HG03520 (cell line): ENCODE data around the gene ERCC2.

Experiments used
- ATAC-seq: cut with Tn5 transposase; IDR thresholded peaks from one replicate; pipeline ENCODE4 v1.9.1; 2021; ENCODE audit warnings: mild to moderate bottlenecking, moderate library complexity; ENCODE audit not compliant: unreplicated experiment

Gene ERCC2

DNA sequence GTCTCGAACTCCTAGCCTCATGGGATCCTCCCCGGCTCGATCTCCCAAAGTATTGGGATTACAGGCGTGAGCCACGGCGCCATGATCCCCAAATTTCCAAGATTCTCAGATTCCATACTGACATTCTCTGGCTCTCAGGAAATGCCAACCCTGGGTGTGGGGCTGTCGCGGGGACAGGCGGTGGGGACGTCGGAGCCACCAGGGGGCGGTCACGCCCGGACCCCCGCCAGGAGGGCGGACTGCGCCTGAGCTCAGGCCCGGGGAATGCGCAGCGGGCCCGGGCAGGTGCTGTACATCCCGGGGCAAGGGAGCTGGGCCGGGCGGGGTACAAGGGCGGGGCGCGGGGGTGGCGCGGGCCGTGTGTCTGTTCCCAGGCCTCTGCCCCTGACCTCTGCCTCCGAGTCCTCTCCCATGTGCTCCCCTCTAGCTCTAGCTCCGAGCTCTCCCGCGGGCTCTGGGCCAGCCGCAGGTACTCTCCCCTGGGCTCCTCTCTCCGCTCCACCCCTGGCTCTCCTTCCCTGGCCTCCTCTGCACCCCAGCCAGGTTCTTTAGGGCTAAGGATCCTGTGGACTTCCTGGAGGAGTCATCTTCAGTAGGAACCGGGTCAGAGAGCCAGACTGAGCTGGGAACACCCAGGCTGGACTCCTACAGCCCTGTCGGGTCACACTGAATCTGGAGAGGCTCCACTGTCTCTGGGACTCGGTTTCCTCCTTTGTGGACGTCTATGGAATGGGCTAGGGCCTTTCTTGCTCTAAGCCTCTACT, 32.1 kb upstream of the ERCC2 start:
- no peak for ATAC-seq

DNA sequence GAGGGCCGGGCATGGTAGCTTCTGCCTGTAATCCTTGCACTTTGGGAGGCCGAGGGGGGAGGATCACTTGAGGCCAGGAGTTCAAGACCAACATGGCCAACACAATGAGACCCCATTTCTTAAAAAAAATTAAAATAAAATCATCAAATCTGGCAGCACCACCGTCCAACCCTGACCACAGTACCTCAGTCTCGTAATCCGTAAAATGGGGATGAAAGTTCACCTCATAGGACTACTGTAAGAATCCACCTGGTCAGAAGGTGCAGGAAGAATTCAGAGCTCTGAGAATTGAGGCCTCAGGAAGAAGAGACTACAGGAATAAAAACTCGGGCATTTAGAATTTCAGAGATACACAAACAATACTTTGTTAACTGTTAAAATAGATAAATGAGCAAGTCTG, 31.4 kb upstream of the ERCC2 start:
- ATAC-seq: no peak

DNA sequence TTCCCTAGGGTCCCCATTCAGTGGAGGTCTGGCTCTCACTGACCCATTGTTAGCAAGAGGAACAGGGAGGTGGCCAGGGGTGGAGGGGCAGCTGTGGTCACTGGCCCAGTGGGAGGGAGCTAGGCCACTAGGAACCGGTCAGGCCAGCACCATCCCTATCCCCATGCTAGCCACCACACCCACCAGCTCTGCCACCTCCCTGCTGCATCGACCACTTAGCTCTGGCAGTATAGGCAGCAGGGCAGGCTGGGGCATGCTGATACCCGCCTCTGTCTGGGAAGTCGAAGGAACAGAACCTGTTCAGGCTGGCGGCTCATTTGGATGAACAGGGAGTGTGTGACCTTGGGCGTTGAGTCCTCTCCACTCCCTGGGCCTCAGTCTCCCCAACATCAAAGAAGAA, 29.8 kb upstream of the ERCC2 start:
- no peak for ATAC-seq

DNA sequence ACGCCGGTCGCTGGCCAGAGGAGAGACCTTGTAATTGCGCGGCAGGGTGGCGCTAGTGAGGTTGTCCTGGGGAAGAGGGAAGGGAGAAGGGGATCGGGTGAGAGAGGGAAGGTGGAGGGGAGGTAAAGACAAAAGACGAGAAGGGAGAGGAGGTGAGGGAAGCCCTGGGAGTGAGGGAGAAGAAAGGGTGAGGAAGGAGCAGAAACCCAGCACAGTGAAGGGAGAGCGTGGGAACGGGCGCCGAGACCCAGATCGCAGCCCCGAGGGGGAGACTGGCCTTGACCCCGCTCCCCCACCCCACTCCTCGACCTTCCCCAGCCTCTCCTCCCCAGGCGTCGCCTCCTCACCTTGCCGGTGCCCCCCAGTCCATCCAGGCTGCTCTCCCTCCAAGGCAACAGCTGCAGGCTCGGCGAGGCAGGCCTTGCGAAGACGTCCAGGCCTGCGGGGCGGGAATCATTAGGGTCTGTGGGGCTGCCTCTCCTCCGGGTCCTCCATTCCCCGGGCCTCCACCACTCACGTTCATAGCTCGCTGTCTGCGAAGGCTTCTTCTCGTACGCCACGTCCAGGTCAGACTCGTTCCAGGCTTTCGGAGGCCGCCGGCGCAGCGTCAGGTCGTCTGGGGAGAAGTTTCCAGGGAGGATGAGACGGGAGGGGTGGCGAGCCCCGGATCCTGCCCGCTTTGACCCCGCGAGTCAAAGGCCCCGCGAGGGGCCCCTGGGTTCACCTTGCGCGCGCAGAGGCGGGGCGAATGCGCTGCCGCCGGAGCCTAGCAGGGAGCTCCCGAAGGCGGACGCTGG, 25.6 kb upstream of the ERCC2 start:
- ATAC-seq: no peak

DNA sequence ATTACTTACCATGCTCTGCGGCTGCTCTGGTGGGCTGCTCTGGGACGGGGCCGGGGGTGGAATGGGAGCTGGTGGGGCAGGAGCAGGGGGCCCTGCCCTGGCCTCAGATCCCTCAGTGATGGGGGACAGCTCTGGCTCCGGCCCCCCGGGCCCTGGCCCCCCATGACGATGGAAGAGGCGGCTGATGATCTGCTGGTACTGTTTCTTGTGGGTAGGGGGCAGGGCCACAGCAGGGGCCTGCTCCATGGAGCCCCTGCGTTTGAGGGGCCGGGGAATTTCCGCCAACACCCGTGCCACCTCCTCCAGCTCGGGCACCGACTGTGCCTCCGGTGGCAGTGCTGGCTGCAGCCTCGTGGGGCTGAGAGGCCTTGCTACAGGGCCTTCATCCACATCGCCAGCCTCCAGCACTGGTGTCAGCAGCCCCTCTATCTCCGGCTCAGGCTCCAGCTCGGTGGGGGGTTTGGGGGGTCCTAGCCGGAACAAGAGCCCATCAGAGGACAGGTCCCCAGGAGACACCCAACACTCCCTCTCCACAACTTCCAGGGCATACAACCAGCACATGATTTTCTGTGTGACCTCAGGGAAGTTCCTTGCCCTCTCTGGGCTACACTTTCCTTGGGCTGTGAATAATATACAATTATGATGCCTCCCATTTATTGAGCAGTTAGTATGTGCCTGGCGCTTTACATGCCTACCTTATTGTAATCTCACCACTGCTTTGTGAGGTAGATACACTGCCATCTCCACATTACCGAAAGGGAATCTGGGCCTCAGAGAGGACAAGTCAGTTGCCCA, 21.7 kb upstream of the ERCC2 start:
- ATAC-seq: no peak

DNA sequence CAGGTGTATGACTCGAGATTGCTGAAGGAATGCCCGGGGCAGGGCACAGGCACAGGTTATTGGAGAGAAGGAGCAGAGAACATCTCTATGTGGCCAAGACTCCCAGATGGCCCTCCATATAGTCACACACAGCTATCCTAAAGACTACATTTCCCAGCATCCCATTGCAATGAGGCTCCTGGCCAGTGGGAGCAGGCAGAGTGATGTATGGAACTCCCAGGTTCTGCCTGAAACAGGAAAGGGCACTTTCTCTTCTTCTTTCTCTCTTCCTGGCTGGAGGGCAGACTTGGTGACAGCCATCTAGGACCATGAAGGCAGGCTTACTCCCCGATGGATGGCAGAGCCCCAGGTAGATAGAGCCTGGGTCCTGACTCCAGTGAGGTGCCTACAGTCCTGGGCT, 21.0 kb upstream of the ERCC2 start:
- no peak for ATAC-seq

DNA sequence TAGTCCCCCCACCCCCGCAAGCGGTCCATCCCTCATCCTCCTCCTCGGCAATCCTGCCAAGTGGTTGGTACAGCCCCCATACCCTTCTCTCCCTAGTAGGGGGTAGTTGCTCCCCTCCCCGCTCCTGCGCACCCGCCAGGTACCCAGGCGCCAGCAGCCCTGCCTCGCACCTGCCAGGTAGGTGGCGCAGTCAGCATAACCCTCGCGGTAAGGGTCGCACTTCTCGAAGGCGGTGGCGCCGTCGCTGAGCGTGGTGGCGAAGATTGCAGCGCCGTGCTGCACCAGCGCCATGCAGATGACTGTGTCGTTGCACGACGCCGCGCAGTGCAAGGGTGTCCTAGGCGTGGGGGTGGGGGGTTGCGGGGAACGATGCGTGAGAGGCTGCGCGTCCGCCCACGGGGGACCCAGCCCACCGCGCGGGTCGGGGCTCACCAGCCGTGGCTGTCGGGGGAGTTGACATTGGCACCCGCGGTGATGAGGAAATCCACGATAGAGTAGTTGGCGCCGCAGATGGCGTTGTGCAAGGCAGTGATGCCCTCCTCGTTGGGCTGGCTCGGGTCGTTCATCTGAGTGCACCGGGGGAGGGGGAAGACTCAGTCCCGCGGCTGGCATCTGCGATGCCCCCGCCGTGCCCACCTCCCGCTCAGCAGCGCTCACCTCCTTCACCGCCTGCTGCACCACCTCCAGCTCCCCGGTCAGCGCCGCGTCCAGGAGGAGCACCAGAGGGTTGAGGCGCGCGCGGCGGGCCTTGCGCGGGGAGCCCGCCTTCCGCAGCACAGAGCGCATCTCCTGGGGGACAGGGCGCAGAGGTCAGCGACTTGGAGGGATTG, 15.2 kb upstream of the ERCC2 start:
- no peak for ATAC-seq

DNA sequence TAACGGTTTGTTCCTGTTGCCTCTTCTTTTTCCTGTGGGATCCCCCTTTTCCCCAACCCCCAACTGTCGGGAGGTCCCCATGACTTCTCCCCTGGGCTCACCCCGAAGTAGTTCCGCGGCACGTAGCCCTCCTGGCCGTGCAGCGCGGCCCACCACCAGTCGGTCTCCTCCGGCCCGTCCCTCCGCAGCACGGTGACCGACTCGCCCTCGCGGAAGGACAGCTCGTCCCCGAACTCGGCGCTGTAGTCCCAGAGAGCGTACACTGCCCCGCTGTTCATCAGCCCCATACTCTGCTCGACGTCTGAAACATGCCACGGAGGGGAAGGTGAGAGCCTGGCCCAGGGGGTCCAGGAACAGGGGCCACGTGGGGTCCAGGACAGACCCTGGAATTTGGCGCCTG, 12.1 kb upstream of the ERCC2 start:
- no peak for ATAC-seq

DNA sequence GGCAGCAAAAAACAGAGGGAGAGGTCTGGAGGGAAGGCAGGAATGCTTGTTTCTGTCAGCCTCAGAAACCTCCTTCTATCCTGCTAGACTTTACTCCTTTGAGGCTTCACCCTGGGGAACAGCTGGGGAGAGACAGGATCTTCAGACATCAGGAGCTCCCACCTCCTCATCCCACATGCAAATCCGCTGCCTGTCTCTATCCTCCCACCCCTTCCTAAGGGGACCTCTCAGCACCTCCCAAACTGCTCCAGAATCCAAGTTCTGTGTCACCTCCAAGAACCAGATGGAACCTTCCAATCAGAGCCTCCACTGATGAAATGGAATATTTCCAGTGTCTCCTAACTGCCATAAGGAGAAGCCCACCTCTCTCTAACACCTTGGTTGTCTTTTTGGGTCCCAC, 9.7 kb upstream of the ERCC2 start:
- ATAC-seq: no peak

DNA sequence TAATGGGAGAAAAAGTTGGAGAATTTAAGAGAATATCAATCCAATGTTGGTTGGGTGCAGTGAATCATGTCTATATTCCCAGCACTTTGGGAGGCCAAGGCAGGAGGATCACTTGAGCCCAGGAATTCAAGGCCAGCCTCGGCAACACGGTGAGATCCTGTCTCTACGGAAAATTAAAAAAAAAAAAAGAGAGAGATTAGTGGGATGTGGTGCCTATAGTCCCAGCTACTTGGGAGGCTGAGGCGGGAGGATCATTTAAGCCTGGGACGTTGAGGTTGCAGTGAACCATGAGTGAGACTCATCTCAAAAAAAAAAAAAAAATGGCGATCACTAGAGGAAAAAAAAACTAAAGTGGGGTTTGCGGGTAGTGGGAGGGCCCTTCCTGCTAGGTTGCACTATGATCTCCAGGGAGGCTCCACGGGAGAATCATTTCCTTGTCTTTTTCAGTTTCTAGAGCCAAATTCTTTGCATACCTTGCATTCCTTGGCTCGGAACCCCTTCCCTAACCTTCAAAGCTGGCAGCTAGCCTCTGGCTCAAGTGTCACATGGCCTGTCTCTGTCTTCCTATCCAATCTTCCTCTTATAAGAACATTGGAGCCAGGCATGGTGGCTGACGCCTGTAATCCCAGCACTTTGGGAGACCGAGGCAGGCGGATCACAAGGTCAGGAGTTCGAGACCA, 5.8 kb upstream of the ERCC2 start:
- no peak for ATAC-seq

DNA sequence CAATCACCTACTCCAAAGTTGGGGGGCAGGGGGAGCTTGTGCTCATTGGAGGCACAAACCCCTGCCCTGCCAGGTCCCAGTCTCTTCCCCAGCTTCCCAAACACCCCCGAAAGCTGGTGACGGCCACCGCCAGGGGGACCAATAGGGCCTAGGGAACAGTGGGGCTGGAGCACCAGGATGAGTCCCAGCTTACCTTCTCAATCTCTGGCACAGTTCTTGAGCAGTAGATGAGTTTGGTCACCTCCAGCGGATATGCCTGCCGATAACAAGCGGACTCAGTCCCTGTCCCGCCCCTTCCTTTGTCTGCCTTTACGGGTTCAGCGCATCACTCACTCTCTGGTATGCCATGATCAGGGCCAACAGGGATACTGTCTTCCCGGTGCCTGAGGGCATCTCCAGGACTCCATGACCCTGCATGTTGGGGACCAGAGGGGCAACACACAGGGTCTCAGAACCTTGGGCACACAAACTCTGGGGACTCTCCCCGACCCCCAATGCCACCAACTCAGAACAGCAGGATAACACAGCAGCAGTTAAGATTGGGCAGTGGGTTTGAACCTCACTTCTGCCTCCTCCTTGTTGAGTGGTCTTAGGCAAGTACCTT, 1.5 kb downstream of the ERCC2 start:
- ATAC-seq: no peak

DNA sequence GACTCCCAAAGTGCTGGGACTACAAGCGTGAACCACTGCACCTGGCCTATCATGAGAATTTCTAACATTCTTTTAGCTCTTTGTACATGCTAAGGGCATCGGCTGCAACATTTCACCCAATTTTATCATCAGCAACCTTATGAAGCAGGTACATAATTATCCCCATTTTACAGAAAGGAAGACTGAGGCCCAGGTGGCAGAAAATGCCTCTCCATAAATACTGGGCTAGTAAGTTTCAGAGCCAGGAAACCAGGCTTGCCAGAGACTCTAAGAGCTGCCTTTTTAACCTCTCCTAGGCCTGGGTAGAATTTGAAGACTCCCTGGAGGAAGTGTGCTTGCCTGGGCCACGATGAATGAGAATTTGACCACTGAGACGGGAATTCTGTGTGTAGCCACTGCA, 2.2 kb downstream of the ERCC2 start:
- ATAC-seq: no peak

DNA sequence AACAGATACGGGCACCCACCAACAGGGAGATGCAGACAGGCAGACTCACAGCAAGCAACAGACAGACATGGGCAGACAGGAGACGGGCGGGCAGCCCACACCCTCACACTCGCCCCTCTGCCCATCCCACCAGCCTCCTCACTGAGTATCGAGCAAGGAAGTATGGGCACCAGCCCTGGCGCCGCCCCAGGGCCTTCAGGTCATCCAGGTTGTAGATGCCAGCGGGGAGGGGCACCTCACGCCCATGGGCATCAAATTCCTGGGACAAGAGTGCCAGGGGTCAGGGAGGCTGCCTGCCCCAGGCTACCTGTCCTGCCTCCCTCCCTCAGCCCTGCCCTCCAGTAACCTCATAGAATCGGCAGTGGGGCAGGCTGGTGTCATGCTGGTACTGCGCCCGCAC, 5.7 kb downstream of the ERCC2 start:
- no peak for ATAC-seq

DNA sequence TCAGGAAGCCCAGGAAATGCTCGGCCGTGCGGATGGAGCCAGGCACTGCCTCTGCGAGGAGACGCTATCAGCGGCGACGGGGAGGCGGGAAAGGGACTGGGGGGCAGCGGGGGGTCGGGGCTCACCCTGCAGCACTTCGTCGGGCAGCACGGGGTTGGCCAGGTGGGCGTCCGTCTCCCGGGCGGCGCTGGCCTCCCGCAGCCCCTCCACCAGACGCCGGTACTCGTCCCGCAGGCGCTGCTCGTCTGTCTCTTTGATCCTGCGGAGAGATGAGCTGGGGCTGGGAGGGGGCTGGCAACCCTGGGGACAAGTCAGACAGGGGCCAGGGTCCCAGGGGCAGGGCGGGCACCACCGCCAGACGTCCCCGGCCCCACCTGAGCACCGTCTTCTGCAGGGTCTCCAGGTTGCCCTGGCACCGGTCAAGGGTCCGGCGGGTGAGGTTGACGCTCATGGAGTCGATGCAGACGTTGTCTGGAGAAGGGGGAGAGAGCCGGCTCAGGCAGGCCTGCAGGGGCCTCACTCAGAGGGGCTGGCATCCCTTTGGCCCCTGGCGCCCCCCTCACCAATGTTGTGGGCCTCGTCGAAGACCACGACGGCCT, 6.4 kb downstream of the ERCC2 start:
- no peak for ATAC-seq

DNA sequence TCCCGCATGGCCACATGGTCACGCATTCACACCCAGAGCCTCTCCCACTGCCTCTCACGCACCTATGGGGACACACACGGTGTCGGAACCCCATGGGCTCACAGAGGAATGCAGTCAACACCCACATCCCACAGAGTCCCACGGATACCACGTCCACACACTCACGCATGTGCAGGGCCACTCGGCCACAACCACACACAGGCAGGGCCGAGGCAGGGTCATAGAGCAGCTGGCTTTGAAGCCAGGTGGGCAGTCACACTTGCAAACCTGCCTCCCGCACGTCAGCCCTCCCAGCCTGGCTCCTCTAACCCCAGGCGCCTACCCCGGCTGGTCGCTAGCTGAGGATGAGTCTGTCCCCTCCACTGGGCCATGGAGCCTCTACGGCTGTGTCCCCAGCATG, 8.1 kb downstream of the ERCC2 start:
- ATAC-seq: no peak

DNA sequence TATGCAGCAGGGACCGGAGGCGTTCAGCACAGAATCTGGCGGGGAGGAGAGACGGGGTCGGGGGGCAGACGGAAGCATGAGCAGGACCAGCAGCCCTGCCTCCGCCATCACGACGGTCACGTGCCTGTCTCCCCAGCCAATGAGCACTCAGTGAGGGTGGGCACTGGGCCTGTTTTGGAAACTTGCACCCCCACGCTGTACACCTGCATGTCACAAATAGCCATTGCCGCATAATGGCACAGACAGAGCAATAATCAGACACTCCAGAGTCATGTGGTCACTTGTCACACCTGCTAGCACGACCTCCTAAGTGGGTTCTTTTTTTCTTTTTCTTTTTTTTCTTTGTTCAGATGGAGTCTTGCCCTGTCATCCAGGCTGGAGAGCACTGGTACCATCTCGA, 8.8 kb downstream of the ERCC2 start:
- no peak for ATAC-seq

DNA sequence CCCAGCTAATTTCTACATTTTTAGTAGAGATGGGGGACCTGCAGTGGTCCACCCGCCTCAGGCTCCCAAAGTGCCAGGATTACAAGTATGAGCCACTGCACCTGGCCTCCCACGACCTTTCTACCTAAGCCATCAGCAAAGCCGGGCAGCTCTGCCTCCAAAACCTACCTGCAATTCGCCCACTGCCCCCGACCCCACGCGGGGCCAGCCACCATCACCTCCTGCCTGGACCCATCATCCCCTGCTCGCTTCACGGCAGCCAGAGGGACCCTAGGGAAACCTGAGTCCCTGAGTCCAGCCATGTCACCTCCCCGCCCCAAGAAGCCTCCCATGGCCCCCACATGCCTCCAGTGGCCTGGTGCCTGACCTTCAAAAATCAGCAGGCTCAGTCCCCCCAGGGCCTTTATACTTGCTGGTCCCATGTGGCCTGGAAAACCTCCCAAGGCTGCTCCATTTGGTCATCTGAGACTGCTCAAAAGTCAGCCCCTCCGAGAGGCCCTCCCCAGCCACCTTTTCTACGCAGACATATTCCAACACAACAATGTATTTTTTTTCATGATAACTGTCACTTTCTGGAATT, 12.1 kb downstream of the ERCC2 start:
- ATAC-seq: no peak

DNA sequence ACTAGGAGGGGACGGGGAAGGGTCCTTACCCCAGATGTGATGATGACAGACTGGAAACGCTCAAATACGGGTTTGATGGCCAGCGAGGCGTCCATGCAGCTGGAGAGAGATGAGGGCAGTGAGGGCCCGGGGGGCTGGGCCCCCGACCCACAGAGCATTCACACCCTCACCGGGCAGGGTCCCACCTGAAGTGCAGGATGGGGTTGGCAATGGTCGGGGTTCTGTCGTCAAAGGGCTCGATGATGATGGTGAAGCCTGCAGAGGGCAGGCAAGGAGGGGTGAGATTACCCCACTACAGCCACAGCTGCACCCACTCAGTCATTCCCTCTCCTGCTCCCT, 13.0 kb downstream of the ERCC2 start:
- no peak for ATAC-seq

DNA sequence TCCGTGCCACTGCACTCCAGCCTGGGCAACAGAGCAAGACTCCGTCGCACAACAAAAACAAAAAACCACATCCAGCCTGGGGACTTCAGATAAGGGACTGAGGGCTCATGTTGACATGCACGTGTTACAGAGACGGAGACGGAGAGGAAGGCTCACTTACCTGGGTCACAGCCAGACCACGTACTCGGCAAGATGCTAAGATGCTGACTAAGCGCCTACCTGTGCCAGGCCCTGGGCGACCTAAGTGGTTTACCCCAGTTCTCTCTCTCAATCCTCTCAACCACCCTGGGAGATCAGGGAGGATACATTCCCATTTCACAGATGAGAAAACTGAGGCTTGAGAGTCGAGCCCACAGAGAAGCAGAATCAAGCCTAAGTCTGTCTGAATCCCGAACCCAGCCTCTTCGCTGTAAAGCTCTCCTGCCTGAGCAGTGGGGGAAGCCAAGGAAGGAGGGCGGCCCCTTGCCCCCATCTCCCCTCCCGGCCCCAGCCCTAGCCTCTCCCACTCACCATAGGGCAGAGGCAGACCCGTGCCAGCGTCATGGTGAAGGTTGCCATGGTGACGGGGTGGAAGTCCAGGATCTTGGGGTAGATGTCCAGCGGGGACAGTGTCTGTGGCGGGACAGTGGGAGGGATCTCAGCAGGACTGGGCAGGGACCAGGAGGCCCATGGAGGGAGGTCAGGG, 13.5 kb downstream of the ERCC2 start:
- ATAC-seq: no peak
